Glutamatergic neuron (in vitro differentiated cells): ENCODE data around the gene ZNF350. TPM values are rescaled to one million over a fixed set of nuclear protein-coding genes. Genes with fewer than 3 reads are reported as not detected.
"Not testable (repeated sequence)": the region's sequence is repeated elsewhere in the genome, so short reads cannot be mapped to it uniquely, and the experiment has no call there.

ENCODE experiments used
- DNase-seq: peaks from one replicate; pipeline ENCODE4 v3.0.0; 2022
- H3K27ac Mint-ChIP-seq: one replicate; pipeline ENCODE4 v1.8.0; 2020; ENCODE audit warnings: mild to moderate bottlenecking, mixed read lengths, inconsistent platforms; ENCODE audit not compliant: unreplicated experiment
- H3K27me3 Mint-ChIP-seq: one replicate; pipeline ENCODE4 v1.8.0; 2020; ENCODE audit warnings: mild to moderate bottlenecking, moderate library complexity, mixed read lengths, inconsistent platforms; ENCODE audit not compliant: unreplicated experiment
- H3K36me3 Mint-ChIP-seq: one replicate; pipeline ENCODE4 v1.8.0; 2020; ENCODE audit warnings: mild to moderate bottlenecking, mixed read lengths, inconsistent platforms; ENCODE audit not compliant: unreplicated experiment
- H3K4me1 Mint-ChIP-seq: one replicate; pipeline ENCODE4 v1.8.0; 2020; ENCODE audit warnings: mild to moderate bottlenecking, low read depth, mixed read lengths, inconsistent platforms; ENCODE audit not compliant: unreplicated experiment
- H3K4me3 Mint-ChIP-seq: one replicate; pipeline ENCODE4 v1.8.0; 2020; ENCODE audit warnings: mild to moderate bottlenecking, mixed read lengths, inconsistent platforms; ENCODE audit not compliant: unreplicated experiment
- H3K9me3 Mint-ChIP-seq: one replicate; pipeline ENCODE4 v1.8.0; 2020; ENCODE audit warnings: mild to moderate bottlenecking, moderate library complexity, mixed read lengths, inconsistent platforms; ENCODE audit not compliant: unreplicated experiment
- long read RNA-seq: library from polyadenylated mRNA; unstranded; transcript quantifications from one replicate; pipeline ENCODE4 v2.0.0, GENCODE V29; 2020; ENCODE audit not compliant: unreplicated experiment
- total RNA-seq: library from RNA; stranded (reverse); fragmentation: NEBNext Ultra II Directional; extraction: Animal tissue kit (Norgen Biotek cat#: 25700); gene quantifications from one replicate; pipeline ENCODE4 v1.2.1, GENCODE V29; 2021; ENCODE audit not compliant: unreplicated experiment
- TF ChIP-seq, protein P1 (sequence below): fragments of 200-600 bp; sonication (generic); IDR thresholded peaks from one replicate; pipeline ENCODE4 v1.5.0; 2021; ENCODE audit not compliant: partially characterized antibody, unreplicated experiment

Gene ZNF350
- total RNA-seq: 9.7 TPM
- long read RNA-seq, partial matches to known transcripts: 0 of 6 reads
- long read RNA-seq, other reads (novel, unspliced or antisense): 1 of 6 reads

GRCh38 chr19:51986309-51987291 is at the start of gene ZNF350:
Gene ZNF350 (minus strand): TSS chr19:51986840. CDS start chr19:51974360, 12,480 bp downstream.
- TF ChIP-seq, protein P1, sequence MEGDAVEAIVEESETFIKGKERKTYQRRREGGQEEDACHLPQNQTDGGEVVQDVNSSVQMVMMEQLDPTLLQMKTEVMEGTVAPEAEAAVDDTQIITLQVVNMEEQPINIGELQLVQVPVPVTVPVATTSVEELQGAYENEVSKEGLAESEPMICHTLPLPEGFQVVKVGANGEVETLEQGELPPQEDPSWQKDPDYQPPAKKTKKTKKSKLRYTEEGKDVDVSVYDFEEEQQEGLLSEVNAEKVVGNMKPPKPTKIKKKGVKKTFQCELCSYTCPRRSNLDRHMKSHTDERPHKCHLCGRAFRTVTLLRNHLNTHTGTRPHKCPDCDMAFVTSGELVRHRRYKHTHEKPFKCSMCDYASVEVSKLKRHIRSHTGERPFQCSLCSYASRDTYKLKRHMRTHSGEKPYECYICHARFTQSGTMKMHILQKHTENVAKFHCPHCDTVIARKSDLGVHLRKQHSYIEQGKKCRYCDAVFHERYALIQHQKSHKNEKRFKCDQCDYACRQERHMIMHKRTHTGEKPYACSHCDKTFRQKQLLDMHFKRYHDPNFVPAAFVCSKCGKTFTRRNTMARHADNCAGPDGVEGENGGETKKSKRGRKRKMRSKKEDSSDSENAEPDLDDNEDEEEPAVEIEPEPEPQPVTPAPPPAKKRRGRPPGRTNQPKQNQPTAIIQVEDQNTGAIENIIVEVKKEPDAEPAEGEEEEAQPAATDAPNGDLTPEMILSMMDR: no peak
- Mint-ChIP-seq H3K4me1 (no peaks in the 10 kb centered on the region), H3K4me3 (peak within 1 kb of the TSS; percentile 95), H3K27ac (peak within 1 kb of the TSS; percentile 82), H3K36me3 (peaks cover 27% of the 10 kb centered on the region), H3K27me3 (no peaks in the 10 kb centered on the region), H3K9me3 (peaks cover 17% of the 10 kb centered on the region)
- DNase-seq: peak; percentile 79

DNA sequence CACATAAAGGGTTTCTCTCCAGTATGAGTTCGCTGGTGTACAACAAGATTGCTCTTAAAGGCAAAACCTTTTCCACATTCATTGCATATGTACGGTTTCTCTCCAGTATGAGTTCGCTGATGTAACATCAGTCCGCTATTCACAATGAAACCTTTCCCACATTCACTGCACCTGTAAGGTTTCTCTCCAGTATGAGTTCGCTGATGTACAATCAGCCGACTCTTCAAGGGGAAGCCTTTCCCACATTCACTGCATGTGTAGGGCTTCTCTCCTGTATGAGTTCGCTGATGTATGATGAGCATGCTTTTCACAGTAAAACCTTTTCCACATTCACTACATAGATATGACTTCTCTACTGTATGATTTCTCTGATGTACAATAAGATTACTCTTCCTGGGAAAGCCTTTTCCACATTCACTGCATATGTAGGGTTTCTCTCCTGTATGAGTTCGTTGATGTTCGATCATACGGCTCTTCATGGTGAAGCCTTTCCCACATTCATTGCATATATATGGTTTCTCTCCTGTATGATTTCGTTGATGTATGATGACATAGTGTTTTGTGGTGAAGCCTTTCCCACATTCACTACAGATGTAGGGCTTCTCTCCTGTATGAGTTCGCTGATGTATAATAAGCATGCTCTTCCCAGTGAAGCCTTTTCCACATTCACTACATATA is 47.5 kb upstream of the ZNF350 start:
- Mint-ChIP-seq H3K27ac (no peak overlapping the region), H3K4me1 (no peaks in the 10 kb centered on the region), H3K27me3 (no peaks in the 10 kb centered on the region), H3K36me3 (peaks cover 73% of the 10 kb centered on the region), H3K9me3 (peaks cover 8% of the 10 kb centered on the region), H3K4me3 (no peak overlapping the region)
- TF ChIP-seq, protein P1: no peak
- no peak for DNase-seq

DNA sequence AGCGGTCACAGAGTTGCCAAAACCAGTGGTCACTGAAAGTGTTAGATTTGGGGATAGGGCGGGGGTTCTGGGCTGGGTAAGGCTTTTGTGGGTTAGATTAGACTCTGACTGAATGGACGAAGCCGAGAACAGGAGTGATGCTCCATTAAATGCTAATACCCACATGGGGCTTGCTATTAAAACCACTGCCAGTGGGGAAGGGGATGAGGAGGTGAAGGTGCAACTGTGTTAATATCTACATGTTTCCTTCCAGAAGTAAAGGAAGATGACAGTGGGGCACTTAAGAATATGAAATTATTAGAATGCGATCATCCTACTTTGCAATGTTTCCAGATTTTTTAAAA is 42.1 kb upstream of the ZNF350 start:
- Mint-ChIP-seq H3K27ac (peak overlapping the region; percentile 98), H3K4me1 (peaks cover 6% of the 10 kb centered on the region), H3K36me3 (peaks cover 44% of the 10 kb centered on the region), H3K4me3 (peak overlapping the region; percentile 96), H3K27me3 (peaks cover 10% of the 10 kb centered on the region), H3K9me3 (peaks cover 8% of the 10 kb centered on the region)
- TF ChIP-seq, protein P1: no peak
- DNase-seq: no peak

DNA sequence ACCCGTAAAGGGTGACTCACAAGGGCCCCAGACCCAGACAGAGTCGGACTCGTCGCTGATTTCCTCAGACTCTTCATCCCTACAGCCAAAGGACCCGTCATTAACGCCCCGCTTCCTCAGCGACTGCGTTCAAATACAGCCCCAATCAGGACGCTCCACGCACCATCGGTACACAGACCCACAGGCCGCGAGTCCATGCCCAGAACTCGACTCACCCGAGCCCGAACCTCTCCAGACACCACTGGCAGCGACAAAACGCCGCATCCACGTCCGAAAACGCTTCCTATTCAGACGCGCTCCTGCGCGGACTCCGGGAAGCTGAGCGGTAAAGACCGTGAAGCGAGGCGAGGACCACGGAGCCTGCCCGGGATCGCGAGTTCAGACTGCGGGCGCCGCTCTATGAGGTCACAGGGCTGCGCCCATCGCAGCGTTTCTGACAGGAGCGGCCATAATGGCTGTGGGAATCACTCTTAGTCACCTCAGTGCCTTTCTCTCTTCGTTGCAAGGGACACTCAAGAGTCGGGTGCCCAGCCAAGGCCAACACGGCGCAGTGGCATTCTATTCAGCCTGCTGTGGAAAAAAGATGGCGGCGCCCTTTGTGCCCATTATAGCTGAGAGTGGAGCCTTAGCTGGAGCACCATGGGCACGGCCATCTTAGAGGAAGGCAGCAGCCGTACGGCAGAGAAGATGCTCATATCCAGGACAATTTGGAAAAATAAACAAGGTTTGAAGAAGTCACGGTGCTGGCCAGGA is 41.6 kb upstream of the ZNF350 start, which contains the start of gene ZNF614:
ZNF614 (minus strand) TSS at position 353 of the 753 bp plus-strand sequence. CDS start 2,634 bp downstream, outside the sequence.
- peak within 1 kb of the TSS; percentile 98 for H3K27ac Mint-ChIP-seq
- TF ChIP-seq, protein P1: no peak
- DNase-seq: peak; percentile 93
- H3K9me3 Mint-ChIP-seq: peaks cover 8% of the 10 kb centered on the region
- peaks cover 6% of the 10 kb centered on the region for H3K4me1 Mint-ChIP-seq
- peak within 1 kb of the TSS; percentile 96 for H3K4me3 Mint-ChIP-seq
- H3K36me3 Mint-ChIP-seq: peaks cover 43% of the 10 kb centered on the region
- H3K27me3 Mint-ChIP-seq: peaks cover 10% of the 10 kb centered on the region

GRCh38 chr19:52026255-52026990 is 39.8 kb upstream of the ZNF350 start:
- not testable (repeated sequence) for DNase-seq, H3K4me1 Mint-ChIP-seq
- Mint-ChIP-seq H3K27ac (peak overlapping the region; percentile 39), H3K4me3 (peak overlapping the region; percentile 96), H3K9me3 (peaks cover 12% of the 10 kb centered on the region), H3K27me3 (peaks cover 10% of the 10 kb centered on the region), H3K36me3 (peaks cover 43% of the 10 kb centered on the region)

DNA sequence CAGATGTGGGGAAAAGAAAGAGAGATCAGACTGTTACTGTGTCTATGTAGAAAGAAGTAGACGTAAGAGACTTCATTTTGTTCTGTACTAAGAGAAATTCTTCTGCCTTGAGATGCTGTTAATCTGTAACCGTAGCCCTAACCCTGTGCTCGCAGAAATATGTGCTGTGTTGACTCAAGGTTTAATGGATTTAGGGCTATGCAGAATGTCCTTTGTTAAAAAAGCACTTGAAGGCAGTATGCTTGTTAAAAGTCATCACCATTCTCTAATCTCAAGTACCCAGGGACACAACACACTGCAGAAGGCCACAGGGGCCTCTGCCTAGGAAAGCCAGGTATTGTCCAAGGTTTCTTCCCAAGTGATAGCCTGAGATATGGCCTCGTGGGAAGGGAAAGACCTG is 37.8 kb upstream of the ZNF350 start:
- H3K9me3 Mint-ChIP-seq, H3K27ac Mint-ChIP-seq, H3K4me1 Mint-ChIP-seq, H3K4me3 Mint-ChIP-seq, DNase-seq: not testable (repeated sequence)
- Mint-ChIP-seq H3K36me3 (peaks cover 50% of the 10 kb centered on the region), H3K27me3 (peaks cover 10% of the 10 kb centered on the region)
